ENCODE results near the gene GPATCH2. TPM values are rescaled to one million over a fixed set of nuclear protein-coding genes. Genes with fewer than 3 reads are reported as not detected.
A peak's percentile ranks its signal among the peaks of the same experiment; 100 is the strongest.

The GPATCH2 gene
- total and polyA plus RNA-seq, 11 donors, result 2.3 to 8.5 (median 7.5) TPM

- no peaks in the 10 kb centered on the region for H3K36me3 ChIP-seq
- H3K27ac ChIP-seq, result no peak overlapping the region
- TF ChIP-seq POLR2A (IDR thresholded peaks at IDR 0.05) (no peak), CTCF (IDR thresholded peaks at IDR 0.05) (no peak)
- no peak for DNase-seq
- WGBS, 4 donors, result 86 to 90% (median 87%) methylated on average over 3 of the region's 3 CpGs
- ATAC-seq, result no peak
- H3K9me3 ChIP-seq, result no peaks in the 10 kb centered on the region
- no peaks in the 10 kb centered on the region for H3K27me3 ChIP-seq
- H3K4me1 ChIP-seq, result peaks cover 0 to 9% (median 0%) of the 10 kb centered on the region in 12 donors
- no peak overlapping the region for H3K4me3 ChIP-seq
- intact Hi-C loops (cut with DNase I), result no loop called here
These were observed 213.5 kb downstream of the GPATCH2 start for GRCh38 chr1:217417363-217417762.

GRCh38 chr1:217407534-217408001, 223.3 kb downstream of the GPATCH2 start:
- intact Hi-C loops (cut with DNase I), result no loop called here
- no peaks in the 10 kb centered on the region for H3K36me3 ChIP-seq
- TF ChIP-seq CTCF (IDR thresholded peaks at IDR 0.05) (no peak), POLR2A (IDR thresholded peaks at IDR 0.05) (no peak)
- H3K9me3 ChIP-seq, result no peaks in the 10 kb centered on the region
- ATAC-seq (peak in 1 of 4 donors; percentile 41), DNase-seq (no peak)
- no peaks in the 10 kb centered on the region for H3K4me1 ChIP-seq
- WGBS, 4 donors, result 69 to 80% (median 71%) methylated on average over 9 of the region's 9 CpGs
- H3K27ac ChIP-seq, result no peak overlapping the region
- no peaks in the 10 kb centered on the region for H3K27me3 ChIP-seq
- peak overlapping the region in 5 of 12 donors; percentile 1 to 32 (median 11) for H3K4me3 ChIP-seq

DNA sequence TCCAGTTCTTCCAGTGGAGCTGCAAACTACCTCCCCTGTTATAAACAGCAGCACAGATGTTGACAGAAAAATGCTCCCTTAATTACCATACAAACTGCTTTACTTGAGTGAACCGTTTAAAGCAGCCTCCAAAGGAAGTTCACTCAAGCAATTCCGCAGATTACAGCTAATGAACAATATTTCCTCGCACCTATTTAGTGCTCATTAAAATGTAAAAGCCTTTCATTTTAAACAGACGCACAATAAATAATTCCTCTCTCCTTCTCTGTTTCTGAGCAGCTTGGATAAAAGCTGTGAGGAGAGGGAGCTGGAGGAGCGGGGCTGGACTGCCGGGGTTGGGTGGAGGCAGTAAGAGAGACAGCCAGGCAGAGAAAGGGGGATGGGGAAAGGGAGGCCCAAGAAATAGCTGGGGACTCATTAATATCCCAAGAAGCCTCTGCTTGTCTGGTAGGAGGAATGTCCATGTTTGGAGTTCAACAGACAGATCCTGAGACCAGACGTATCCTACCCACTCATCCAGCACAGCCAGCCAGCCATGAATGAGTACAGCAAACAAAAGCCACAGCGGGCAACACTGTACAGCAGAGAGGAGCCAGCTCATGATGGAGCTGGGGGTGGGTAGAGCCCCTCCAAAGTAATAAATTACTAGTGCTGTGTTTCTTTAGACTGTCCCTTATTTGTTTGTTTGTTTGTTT, 227.7 kb downstream of the GPATCH2 start:
- no peak overlapping the region for H3K4me3 ChIP-seq
- no peak overlapping the region for H3K27ac ChIP-seq
- TF ChIP-seq POLR2A (IDR thresholded peaks at IDR 0.05) (no peak), CTCF (IDR thresholded peaks at IDR 0.05) (no peak)
- H3K9me3 ChIP-seq, result no peaks in the 10 kb centered on the region
- WGBS, 4 donors, result 79 to 86% (median 81%) methylated on average over 8 of the region's 8 CpGs
- no peaks in the 10 kb centered on the region for H3K27me3 ChIP-seq
- no peak for ATAC-seq
- H3K4me1 ChIP-seq, result no peaks in the 10 kb centered on the region
- no peaks in the 10 kb centered on the region for H3K36me3 ChIP-seq
- DNase-seq, result no peak
- intact Hi-C loops (cut with DNase I), result no loop called here

GRCh38 chr1:217402301-217402700, 228.6 kb downstream of the GPATCH2 start:
- H3K4me3 ChIP-seq, result no peak overlapping the region
- intact Hi-C loops (cut with DNase I), result no loop called here
- WGBS, 4 donors, result 69 to 92% (median 81%) methylated on average over 2 of the region's 2 CpGs

More at GRCh38 chr1:217402301-217402700, 228.6 kb downstream of the GPATCH2 start:
- ATAC-seq (no peak), DNase-seq (no peak)
- H3K27me3 ChIP-seq, result no peaks in the 10 kb centered on the region
- H3K9me3 ChIP-seq, result no peaks in the 10 kb centered on the region
- H3K36me3 ChIP-seq, result no peaks in the 10 kb centered on the region
- TF ChIP-seq POLR2A (IDR thresholded peaks at IDR 0.05) (no peak), CTCF (IDR thresholded peaks at IDR 0.05) (no peak)
- no peak overlapping the region for H3K27ac ChIP-seq
- H3K4me1 ChIP-seq, result no peaks in the 10 kb centered on the region

All from heart left ventricle (tissue), 16 donors.